Glutamatergic neuron (in vitro differentiated cells): ENCODE measurements around the gene PPARD. TPM values are rescaled to one million over a fixed set of nuclear protein-coding genes. Genes with fewer than 3 reads are reported as not detected.

Experiments
- DNase-seq: peaks from one replicate; pipeline ENCODE4 v3.0.0; 2022
- H3K27ac Mint-ChIP-seq: one replicate; pipeline ENCODE4 v1.8.0; 2020; ENCODE audit warnings: mild to moderate bottlenecking, mixed read lengths, inconsistent platforms; ENCODE audit not compliant: unreplicated experiment
- H3K27me3 Mint-ChIP-seq: one replicate; pipeline ENCODE4 v1.8.0; 2020; ENCODE audit warnings: mild to moderate bottlenecking, moderate library complexity, mixed read lengths, inconsistent platforms; ENCODE audit not compliant: unreplicated experiment
- H3K36me3 Mint-ChIP-seq: one replicate; pipeline ENCODE4 v1.8.0; 2020; ENCODE audit warnings: mild to moderate bottlenecking, mixed read lengths, inconsistent platforms; ENCODE audit not compliant: unreplicated experiment
- H3K4me1 Mint-ChIP-seq: one replicate; pipeline ENCODE4 v1.8.0; 2020; ENCODE audit warnings: mild to moderate bottlenecking, low read depth, mixed read lengths, inconsistent platforms; ENCODE audit not compliant: unreplicated experiment
- H3K4me3 Mint-ChIP-seq: one replicate; pipeline ENCODE4 v1.8.0; 2020; ENCODE audit warnings: mild to moderate bottlenecking, mixed read lengths, inconsistent platforms; ENCODE audit not compliant: unreplicated experiment
- H3K9me3 Mint-ChIP-seq: one replicate; pipeline ENCODE4 v1.8.0; 2020; ENCODE audit warnings: mild to moderate bottlenecking, moderate library complexity, mixed read lengths, inconsistent platforms; ENCODE audit not compliant: unreplicated experiment
- CTCF ChIP-seq: fragments of 200-600 bp; sonication (generic); IDR thresholded peaks from one replicate; pipeline ENCODE4 v1.5.0; 2021; ENCODE audit not compliant: partially characterized antibody, unreplicated experiment
- total RNA-seq: library from RNA; stranded (reverse); fragmentation: NEBNext Ultra II Directional; extraction: Animal tissue kit (Norgen Biotek cat#: 25700); gene quantifications from one replicate; pipeline ENCODE4 v1.2.1, GENCODE V29; 2021; ENCODE audit not compliant: unreplicated experiment

PPARD gene
- total RNA-seq, 1 donor from 2014 or later = 37.5 TPM

- Mint-ChIP-seq H3K27ac (no peak overlapping the region), H3K27me3 (peaks cover 3% of the 10 kb centered on the region), H3K36me3 (peaks cover 8% of the 10 kb centered on the region), H3K4me3 (no peak overlapping the region), H3K4me1 (peaks cover 36% of the 10 kb centered on the region), H3K9me3 (peaks cover under 1% of the 10 kb centered on the region)
- TF ChIP-seq CTCF = no peak
- DNase-seq = no peak
These were observed 68.7 kb downstream of the PPARD start for GRCh38 chr6:35411066-35411465.

GRCh38 chr6:35412102-35412501, 69.7 kb downstream of the PPARD start:
- DNase-seq = no peak
- peaks cover 30% of the 10 kb centered on the region for H3K4me1 Mint-ChIP-seq
- H3K36me3 Mint-ChIP-seq = peaks cover 8% of the 10 kb centered on the region
- no peak for TF ChIP-seq CTCF
- no peak overlapping the region for H3K27ac Mint-ChIP-seq
- H3K9me3 Mint-ChIP-seq = no peaks in the 10 kb centered on the region
- no peak overlapping the region for H3K4me3 Mint-ChIP-seq
- H3K27me3 Mint-ChIP-seq = peaks cover 1% of the 10 kb centered on the region

- no peak for TF ChIP-seq CTCF
- H3K9me3 Mint-ChIP-seq = no peaks in the 10 kb centered on the region
- peaks cover 1% of the 10 kb centered on the region for H3K27me3 Mint-ChIP-seq
- H3K4me3 Mint-ChIP-seq = no peak overlapping the region
- no peak for DNase-seq
- peaks cover 14% of the 10 kb centered on the region for H3K4me1 Mint-ChIP-seq
- peaks cover 8% of the 10 kb centered on the region for H3K36me3 Mint-ChIP-seq
- H3K27ac Mint-ChIP-seq = no peak overlapping the region
These were observed 71.6 kb downstream of the PPARD start for GRCh38 chr6:35413911-35414310.

GRCh38 chr6:35415065-35415891, 72.9 kb downstream of the PPARD start:
- H3K27ac Mint-ChIP-seq = no peak overlapping the region
- no peak overlapping the region for H3K4me3 Mint-ChIP-seq
- H3K9me3 Mint-ChIP-seq = no peaks in the 10 kb centered on the region
- TF ChIP-seq CTCF = peak; percentile 28
- DNase-seq = peak; percentile 60
- peaks cover 6% of the 10 kb centered on the region for H3K36me3 Mint-ChIP-seq
- H3K4me1 Mint-ChIP-seq = peaks cover 5% of the 10 kb centered on the region
- peaks cover 3% of the 10 kb centered on the region for H3K27me3 Mint-ChIP-seq

GRCh38 chr6:35417979-35418661, 75.8 kb downstream of the PPARD start:
- Mint-ChIP-seq H3K36me3 (no peaks in the 10 kb centered on the region), H3K4me1 (peaks cover 3% of the 10 kb centered on the region), H3K9me3 (no peaks in the 10 kb centered on the region), H3K27ac (no peak overlapping the region), H3K27me3 (peaks cover 1% of the 10 kb centered on the region), H3K4me3 (no peak overlapping the region)
- TF ChIP-seq CTCF = no peak
- no peak for DNase-seq
